Activated CD4-positive, alpha-beta T cell treated with anti-CD3 and anti-CD28 coated beads, Interleukin-2, amount 10 ng/mL, durations not matched to agents 7 days and 5 days (primary cell): ENCODE data around the gene NRDC. TPM values are rescaled to one million over a fixed set of nuclear protein-coding genes. Genes with fewer than 3 reads are reported as not detected.
A peak's percentile ranks its signal among the peaks of the same experiment; 100 is the strongest.
"Not testable (repeated sequence)": the region's sequence is repeated elsewhere in the genome, so short reads cannot be mapped to it uniquely, and the experiment has no call there.

Experiments used
- CTCF ChIA-PET: fragments of 350-600 bp; sonication (Branson Sonifier 250); formaldehyde crosslinking; loops from one replicate; lab custom pipeline; 2021; ENCODE audit warnings: antibody characterized with exemption; lab: Charles Lee
- POLR2A ChIA-PET: fragments of 350-600 bp; sonication (Branson Sonifier 250); formaldehyde crosslinking; loops from one replicate; lab custom pipeline; 2021; ENCODE audit warnings: antibody characterized with exemption; lab: Charles Lee
- DNase-seq: peaks from one replicate; pipeline ENCODE4 v3.0.0-alpha.2; 2020
- H3K27ac Mint-ChIP-seq: one replicate; pipeline ENCODE4 v1.8.0; 2021; ENCODE audit warnings: mild to moderate bottlenecking, moderate library complexity, mixed read lengths
- H3K27me3 Mint-ChIP-seq: one replicate; pipeline ENCODE4 v1.8.0; 2021; ENCODE audit warnings: mixed read lengths
- H3K36me3 Mint-ChIP-seq: one replicate; pipeline ENCODE4 v1.8.0; 2021; ENCODE audit warnings: low read depth, mixed read lengths
- H3K4me1 Mint-ChIP-seq: one replicate; pipeline ENCODE4 v1.8.0; 2021; ENCODE audit warnings: mixed read lengths
- H3K4me3 Mint-ChIP-seq: one replicate; pipeline ENCODE4 v1.8.0; 2021; ENCODE audit warnings: mild to moderate bottlenecking, moderate library complexity, mixed read lengths
- H3K9me3 Mint-ChIP-seq: one replicate; pipeline ENCODE4 v1.8.0; 2021; ENCODE audit warnings: mixed read lengths
- total RNA-seq, 2 experiments: library from RNA; stranded (reverse); gene quantifications; one replicate each; pipeline ENCODE4 v1.2.3, GENCODE V29; 2021

Gene NRDC
- total RNA-seq, 2 experiments from 2014 or later: 168 to 188 TPM

DNA sequence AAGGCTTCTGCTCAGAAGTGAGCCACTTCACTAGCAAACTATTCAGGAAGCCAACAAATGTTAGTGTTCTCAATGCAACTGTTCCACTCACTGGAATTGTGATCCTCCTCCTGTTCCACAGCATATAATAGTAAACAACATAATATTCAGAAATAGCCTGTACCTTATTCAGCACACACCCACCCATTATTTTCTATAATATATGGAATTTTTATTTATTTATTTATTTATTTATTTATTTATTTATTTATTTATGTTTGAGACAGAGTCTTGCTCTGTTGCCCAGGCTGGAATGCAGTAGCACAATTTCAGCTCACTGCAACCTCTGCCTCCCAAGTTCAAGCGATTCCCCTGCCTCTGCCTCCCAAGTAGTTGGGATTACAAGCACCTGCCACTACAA, 5.3 kb downstream of the NRDC start:
- CTCF ChIA-PET, H3K9me3 Mint-ChIP-seq: not testable (repeated sequence)

DNA sequence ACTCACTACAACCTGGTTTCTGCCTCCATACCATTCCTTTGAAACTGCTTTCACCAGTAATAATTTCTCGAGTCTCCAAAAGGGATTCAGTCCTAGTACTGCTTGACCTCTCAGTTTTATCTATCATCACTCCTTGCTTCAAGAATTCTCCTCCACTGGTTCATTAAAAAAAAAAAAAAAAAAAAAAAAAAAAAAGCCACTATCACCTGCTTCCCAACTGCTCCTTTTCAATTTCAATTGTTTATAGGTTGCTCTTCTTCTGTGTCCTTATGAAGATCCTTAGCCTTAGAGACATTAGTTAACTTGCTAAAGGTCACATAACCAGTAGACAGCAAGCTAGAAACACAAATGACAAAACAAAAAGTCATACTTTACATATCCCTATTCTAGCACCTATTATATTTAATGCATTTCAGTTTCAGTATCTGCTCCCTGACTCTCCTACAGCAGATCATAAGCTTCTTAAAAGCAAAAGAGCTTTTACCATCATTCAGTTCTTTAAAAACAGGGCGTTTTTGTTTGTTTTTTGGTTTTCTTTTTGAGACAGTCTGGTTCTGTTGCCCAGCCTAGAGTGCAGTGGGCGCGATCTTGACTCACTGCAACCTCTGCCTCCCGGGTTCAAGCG, 7.1 kb downstream of the NRDC start:
- H3K9me3 Mint-ChIP-seq: no peaks in the 10 kb centered on the region
- ChIA-PET POLR2A (no interaction called here), CTCF (no interaction called here)
- H3K4me1 Mint-ChIP-seq: peaks cover 63% of the 10 kb centered on the region
- no peak overlapping the region for H3K4me3 Mint-ChIP-seq
- peaks cover 43% of the 10 kb centered on the region for H3K36me3 Mint-ChIP-seq
- no peak overlapping the region for H3K27ac Mint-ChIP-seq
- H3K27me3 Mint-ChIP-seq: no peaks in the 10 kb centered on the region
- no peak for DNase-seq

More for the DNA sequence above, 5.3 kb downstream of the NRDC start:
- H3K27ac Mint-ChIP-seq, H3K4me3 Mint-ChIP-seq, H3K27me3 Mint-ChIP-seq, POLR2A ChIA-PET, DNase-seq: not testable (repeated sequence)
- peaks cover 60% of the 10 kb centered on the region for H3K4me1 Mint-ChIP-seq
- H3K36me3 Mint-ChIP-seq: peaks cover 48% of the 10 kb centered on the region

DNA sequence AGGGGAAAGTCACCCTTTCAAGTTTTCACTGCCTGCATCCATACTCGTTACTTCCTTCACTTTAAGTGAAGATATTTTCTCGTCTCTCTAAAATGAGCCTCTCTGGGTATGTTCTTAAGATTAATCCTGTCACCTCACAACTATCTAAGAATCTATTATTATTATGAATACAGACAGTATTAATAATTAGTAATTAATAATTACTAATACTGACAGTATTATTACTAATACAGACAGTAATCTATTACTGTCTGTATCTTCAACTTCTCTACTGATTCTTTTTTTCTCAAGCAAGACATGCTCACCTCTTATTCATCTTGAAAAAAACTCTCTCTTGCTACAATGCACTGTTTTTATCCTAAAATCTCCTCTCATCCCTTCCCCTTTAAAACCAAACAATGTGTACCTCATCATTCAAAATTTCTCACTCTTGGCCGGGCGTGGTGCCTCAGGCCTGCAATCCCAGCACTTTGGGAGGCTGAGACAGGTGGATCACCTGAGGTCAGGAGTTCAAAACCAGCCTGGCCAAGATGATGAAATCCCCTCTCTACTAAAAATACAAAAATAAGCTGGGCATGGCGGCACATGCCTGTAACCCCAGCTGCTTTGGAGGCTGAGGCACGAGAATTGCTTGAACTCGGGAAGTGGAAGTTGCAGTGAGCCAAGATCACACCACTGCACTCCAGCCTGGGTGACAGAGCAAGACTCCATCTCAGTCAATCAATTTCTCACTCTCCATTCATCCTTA, 7.8 kb downstream of the NRDC start:
- Mint-ChIP-seq H3K36me3 (peaks cover 39% of the 10 kb centered on the region), H3K4me3 (no peak overlapping the region), H3K27ac (peak overlapping the region; percentile 73), H3K9me3 (no peaks in the 10 kb centered on the region), H3K4me1 (peaks cover 59% of the 10 kb centered on the region), H3K27me3 (no peaks in the 10 kb centered on the region)
- no peak for DNase-seq
- POLR2A ChIA-PET: no interaction called here
- CTCF ChIA-PET: no interaction called here

DNA sequence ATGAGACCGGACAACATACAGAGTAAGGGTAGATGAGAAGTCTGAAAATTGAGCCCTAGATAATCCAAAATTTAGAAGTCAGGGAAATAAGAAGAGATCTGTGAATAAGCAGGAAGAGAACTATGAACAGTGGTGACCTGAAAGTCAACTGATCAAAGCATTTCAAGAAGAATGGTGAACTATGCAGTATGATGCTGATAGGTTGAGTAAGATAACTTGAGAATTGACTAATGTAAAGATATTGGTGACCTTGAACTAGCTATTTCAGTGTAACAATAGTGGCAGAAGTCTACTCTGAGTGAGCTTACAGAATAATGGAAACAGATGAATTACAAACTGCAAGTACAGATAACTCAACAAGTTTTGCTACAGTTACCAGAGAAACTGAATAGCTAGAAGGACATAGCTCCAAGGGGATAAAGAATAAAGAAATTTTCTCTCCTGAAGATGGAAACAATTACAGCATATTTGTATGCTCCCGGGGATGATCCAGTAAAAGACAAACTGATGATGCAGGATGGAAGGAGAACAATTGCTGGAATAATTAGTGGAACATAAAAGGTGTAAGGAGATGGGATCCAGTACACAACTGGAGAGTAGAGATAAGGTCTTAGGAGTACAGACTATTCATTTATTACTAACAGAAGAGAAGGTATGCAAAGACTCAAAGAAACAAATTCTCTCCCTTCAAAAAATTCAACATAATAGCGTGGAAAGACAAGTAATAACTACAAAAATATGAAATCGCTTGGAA, 10.9 kb downstream of the NRDC start:
- Mint-ChIP-seq H3K27me3 (no peaks in the 10 kb centered on the region), H3K9me3 (no peaks in the 10 kb centered on the region), H3K36me3 (peaks cover 18% of the 10 kb centered on the region), H3K4me1 (peaks cover 44% of the 10 kb centered on the region), H3K27ac (no peak overlapping the region), H3K4me3 (no peak overlapping the region)
- POLR2A ChIA-PET: no interaction called here
- DNase-seq: no peak
- CTCF ChIA-PET: interaction anchor here (0.6 kb wide), 1 partner anchor 136 kb away, joined by 4 read pairs; no protein-coding TSS in a partner anchor

DNA sequence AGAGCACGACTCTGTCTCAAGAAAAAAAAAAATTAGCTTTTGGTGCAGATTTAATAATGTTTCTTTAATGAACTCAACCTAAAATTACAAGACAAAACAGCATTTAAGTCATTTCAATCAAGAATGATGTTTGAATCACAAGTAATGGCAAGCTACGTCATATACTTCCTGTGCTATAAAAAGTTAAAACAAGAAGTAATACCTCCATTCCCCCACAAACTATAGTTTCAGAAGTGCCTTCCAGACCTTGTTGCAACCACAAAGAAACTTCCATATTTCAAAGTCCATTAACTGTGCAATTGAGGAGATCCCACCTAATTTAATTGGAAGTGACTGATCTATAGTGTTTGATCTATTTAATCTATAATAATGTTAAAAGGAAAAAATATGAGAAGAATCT, 15.1 kb downstream of the NRDC start:
- H3K4me3 Mint-ChIP-seq: no peak overlapping the region

DNA sequence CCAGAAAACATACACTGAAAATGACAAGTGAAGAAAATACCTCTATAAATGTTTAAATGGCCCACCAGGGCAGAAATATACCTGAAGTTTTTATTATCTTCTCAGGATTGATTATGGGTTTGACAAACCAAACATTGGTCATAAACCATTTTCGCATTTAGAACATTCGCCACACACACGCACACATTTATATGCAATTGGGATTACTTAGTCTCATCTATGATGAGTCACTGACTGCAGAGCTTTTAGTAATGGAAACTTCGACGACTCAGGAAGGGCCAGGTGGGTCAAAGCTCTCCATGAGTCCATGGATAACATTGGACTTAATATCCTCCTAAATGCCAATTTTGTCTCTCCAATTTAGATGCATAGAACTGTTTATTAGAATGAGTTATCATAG, 16.9 kb downstream of the NRDC start:
- no peak overlapping the region for H3K4me3 Mint-ChIP-seq
- CTCF ChIA-PET: interaction anchor here (0.7 kb wide), 1 partner anchor 923 kb away, joined by 3 read pairs; no protein-coding TSS in a partner anchor
- POLR2A ChIA-PET: no interaction called here
- H3K4me1 Mint-ChIP-seq: peaks cover 12% of the 10 kb centered on the region
- no peaks in the 10 kb centered on the region for H3K27me3 Mint-ChIP-seq
- H3K27ac Mint-ChIP-seq: no peak overlapping the region
- DNase-seq: no peak
- H3K36me3 Mint-ChIP-seq: peaks cover 10% of the 10 kb centered on the region
- no peaks in the 10 kb centered on the region for H3K9me3 Mint-ChIP-seq

More for the DNA sequence above, 15.1 kb downstream of the NRDC start:
- Mint-ChIP-seq H3K4me1 (peaks cover 25% of the 10 kb centered on the region), H3K27ac (no peak overlapping the region), H3K9me3 (no peaks in the 10 kb centered on the region), H3K36me3 (peaks cover 11% of the 10 kb centered on the region), H3K27me3 (no peaks in the 10 kb centered on the region)
- no peak for DNase-seq
- ChIA-PET CTCF (interaction anchor here (0.5 to 0.9 kb wide), 3 partner anchors 9 to 164 kb away, joined by 3 read pairs; no protein-coding TSS in a partner anchor), POLR2A (no interaction called here)

DNA sequence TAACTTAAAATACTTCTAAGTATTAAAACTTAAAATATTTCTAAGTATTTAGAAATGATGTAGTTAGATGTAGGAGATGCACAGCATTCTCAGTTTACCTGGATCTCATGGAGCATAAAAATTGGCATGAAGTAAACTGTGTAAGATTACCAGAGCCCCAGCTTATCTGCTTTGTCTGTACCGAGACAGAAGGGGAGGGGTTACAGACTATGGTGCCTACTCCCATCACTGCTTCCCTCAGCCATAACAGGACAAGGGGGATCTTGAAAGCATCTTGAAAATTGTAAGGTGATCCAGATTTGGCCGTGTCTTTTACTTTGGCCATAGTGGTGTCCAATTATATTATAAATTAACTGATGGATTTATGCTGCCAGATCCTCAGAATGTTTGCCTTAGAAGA, 18.8 kb downstream of the NRDC start:
- Mint-ChIP-seq H3K27me3 (no peaks in the 10 kb centered on the region), H3K4me3 (no peak overlapping the region), H3K4me1 (peaks cover 14% of the 10 kb centered on the region), H3K36me3 (peaks cover 21% of the 10 kb centered on the region), H3K27ac (no peak overlapping the region), H3K9me3 (no peaks in the 10 kb centered on the region)
- CTCF ChIA-PET: interaction anchor here (1.2 kb wide), 1 partner anchor 24 kb away, joined by 3 read pairs; no protein-coding TSS in a partner anchor
- DNase-seq: no peak
- POLR2A ChIA-PET: no interaction called here

DNA sequence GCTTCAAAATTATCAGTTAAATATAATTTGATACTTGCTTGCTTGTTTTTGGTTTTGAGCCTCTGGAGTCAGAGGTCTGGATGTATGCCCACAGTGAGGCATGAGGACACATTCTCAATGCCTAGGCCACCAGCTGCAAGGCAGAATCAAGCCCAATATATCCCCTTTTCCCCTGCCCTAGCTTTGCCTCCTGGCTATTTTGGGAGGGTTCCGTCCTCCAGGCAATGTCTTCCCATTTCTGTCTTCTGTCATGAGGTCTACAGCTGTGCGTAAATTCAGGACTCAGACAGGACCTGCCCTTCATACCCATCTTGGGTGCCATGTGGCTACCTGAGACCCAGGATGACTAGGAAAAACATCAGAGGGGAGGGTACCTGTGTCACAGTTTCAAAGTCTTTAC, 19.2 kb downstream of the NRDC start:
- POLR2A ChIA-PET: no interaction called here
- H3K27me3 Mint-ChIP-seq: no peaks in the 10 kb centered on the region
- peaks cover 21% of the 10 kb centered on the region for H3K36me3 Mint-ChIP-seq
- no peak overlapping the region for H3K4me3 Mint-ChIP-seq
- DNase-seq: no peak
- no peaks in the 10 kb centered on the region for H3K9me3 Mint-ChIP-seq
- peak overlapping the region; percentile 36 for H3K27ac Mint-ChIP-seq
- CTCF ChIA-PET: no interaction called here
- H3K4me1 Mint-ChIP-seq: peaks cover 14% of the 10 kb centered on the region

DNA sequence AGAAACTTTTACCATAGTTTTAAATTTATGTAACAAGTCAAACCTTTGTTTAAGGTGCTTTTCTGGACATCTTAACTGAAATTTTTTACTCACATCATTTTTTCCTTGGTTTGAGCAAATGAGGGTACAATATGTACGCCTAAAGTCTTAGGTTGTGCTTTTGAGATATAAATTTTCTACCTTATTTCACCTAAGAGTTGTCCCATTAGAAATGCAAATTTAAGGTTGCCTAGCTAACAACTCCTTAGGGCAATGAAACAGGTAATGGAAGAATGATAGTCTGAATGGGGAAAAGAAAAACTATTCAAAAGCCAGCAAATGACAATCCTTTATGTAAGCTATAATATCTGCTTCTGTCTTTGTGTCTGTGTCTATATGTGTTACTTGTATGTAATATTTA, 19.6 kb downstream of the NRDC start:
- Mint-ChIP-seq H3K4me1 (peaks cover 14% of the 10 kb centered on the region), H3K27me3 (no peaks in the 10 kb centered on the region), H3K4me3 (no peak overlapping the region), H3K27ac (no peak overlapping the region), H3K36me3 (peaks cover 21% of the 10 kb centered on the region), H3K9me3 (no peaks in the 10 kb centered on the region)
- no peak for DNase-seq
- POLR2A ChIA-PET: no interaction called here
- CTCF ChIA-PET: no interaction called here

DNA sequence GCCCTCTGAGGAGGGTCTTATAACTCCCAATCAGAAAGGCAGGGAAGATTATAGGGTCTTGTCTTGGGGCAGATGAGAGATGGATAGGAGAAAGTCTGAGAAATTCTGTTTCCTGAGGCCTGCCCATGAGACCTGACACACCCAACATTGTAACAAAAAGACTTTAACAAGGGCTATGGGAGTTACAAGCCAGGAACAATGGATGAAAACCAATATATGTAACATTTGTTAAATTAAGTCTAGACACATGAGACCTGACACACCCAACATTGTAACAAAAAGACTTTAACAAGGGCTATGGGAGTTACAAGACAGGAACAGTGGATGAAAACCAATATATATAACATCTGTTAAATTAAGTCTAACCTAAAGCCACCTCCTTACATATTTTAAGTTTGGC, 21.8 kb downstream of the NRDC start:
- CTCF ChIA-PET: no interaction called here
- H3K27ac Mint-ChIP-seq: peak overlapping the region; percentile 13
- peaks cover 5% of the 10 kb centered on the region for H3K4me1 Mint-ChIP-seq
- no peaks in the 10 kb centered on the region for H3K27me3 Mint-ChIP-seq
- no peak for DNase-seq
- no peaks in the 10 kb centered on the region for H3K9me3 Mint-ChIP-seq
- H3K36me3 Mint-ChIP-seq: peaks cover 19% of the 10 kb centered on the region
- POLR2A ChIA-PET: no interaction called here
- H3K4me3 Mint-ChIP-seq: no peak overlapping the region

DNA sequence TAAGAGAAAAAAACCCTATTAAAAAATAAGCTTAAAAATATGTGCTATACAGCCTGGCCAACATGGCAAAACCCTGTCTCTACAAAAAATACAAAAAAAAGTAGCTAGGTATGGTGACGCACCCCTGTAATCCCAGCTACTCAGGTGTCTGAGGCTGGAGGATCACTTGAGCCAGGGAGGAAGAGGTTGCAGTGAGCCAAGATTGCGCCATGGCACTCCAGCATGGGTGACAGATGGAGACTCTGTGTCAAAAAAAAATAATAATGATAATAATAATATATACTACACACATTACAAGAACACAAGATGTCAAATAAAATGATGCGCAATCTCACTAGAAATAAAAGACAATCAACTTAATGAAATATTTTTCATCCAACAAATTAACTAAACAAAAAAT, 22.9 kb downstream of the NRDC start:
- ChIA-PET POLR2A (no interaction called here), CTCF (no interaction called here)
- Mint-ChIP-seq H3K36me3 (peaks cover 17% of the 10 kb centered on the region), H3K27ac (no peak overlapping the region), H3K4me1 (peaks cover 8% of the 10 kb centered on the region), H3K27me3 (no peaks in the 10 kb centered on the region), H3K4me3 (no peak overlapping the region), H3K9me3 (no peaks in the 10 kb centered on the region)
- DNase-seq: no peak

DNA sequence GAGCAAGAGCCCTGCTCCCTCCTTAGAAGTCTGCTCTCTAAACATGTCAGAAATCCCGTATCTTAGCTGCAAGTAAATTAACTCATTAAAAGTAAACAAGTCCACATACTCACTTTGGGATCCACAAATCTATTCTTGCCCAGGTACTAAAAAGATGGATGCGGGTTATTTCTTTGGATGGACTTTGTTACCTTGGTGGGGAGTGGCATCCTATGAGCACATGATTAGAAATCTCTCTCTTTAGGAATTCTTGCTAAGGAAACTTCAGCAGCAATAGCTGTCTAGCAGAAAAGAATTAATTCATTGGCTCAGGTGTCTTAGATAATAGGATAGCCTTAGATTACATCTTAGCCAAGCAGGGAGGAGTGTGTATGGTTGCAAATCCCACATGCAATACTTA, 25.2 kb downstream of the NRDC start:
- Mint-ChIP-seq H3K27me3 (no peaks in the 10 kb centered on the region), H3K9me3 (no peaks in the 10 kb centered on the region), H3K4me1 (peaks cover 11% of the 10 kb centered on the region), H3K36me3 (peaks cover 21% of the 10 kb centered on the region), H3K27ac (no peak overlapping the region), H3K4me3 (no peak overlapping the region)
- ChIA-PET POLR2A (no interaction called here), CTCF (no interaction called here)
- no peak for DNase-seq

DNA sequence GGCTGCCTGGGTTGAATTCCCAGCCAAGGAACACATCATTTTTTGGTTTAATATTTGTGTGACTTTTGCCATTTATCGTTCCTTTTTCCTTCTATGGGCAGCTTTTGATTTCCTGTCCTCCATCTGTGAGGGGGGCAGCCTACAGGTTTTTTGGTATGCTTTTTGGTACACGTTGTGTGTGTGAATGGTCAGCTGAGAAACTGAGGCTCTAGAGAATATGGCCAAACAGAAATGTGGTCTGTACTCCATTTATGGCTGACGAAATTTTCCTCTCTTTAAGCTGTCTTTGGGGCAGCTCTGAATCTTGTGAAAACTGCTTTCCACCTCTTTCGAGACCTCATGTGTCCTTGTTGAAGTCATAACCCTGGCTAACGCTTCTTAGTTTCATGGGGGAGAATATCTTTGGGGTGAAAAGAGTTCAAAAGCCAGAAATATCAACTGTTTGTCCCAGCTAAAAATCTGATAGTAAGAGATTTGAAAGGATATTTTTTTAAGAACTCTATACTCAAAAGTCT, 26.6 kb downstream of the NRDC start:
- ChIA-PET CTCF (interaction anchor here (0.7 kb wide), 1 partner anchor 17 kb away, joined by 3 read pairs; no protein-coding TSS in a partner anchor), POLR2A (no interaction called here)

More for the DNA sequence above, 26.6 kb downstream of the NRDC start:
- H3K4me3 Mint-ChIP-seq: no peak overlapping the region
- H3K9me3 Mint-ChIP-seq: peaks cover under 1% of the 10 kb centered on the region
- H3K4me1 Mint-ChIP-seq: peaks cover 11% of the 10 kb centered on the region
- H3K36me3 Mint-ChIP-seq: peaks cover 24% of the 10 kb centered on the region
- no peak overlapping the region for H3K27ac Mint-ChIP-seq
- H3K27me3 Mint-ChIP-seq: no peaks in the 10 kb centered on the region
- DNase-seq: no peak
